HuH-7.5 (cell line): ENCODE measurements around the gene SPRY1.

Experiments
- DNase-seq: peaks from one replicate; pipeline ENCODE4 v3.0.0; 2011; ENCODE audit warnings: low spot score

Gene SPRY1

GRCh38 chr4:123443401-123444289, 47.0 kb downstream of the SPRY1 start:
- no peak for DNase-seq

GRCh38 chr4:123444290-123444731, 47.7 kb downstream of the SPRY1 start:
- DNase-seq: peak; percentile 23

- DNase-seq: no peak
Measured at GRCh38 chr4:123446865-123447474, 50.4 kb downstream of the SPRY1 start.

GRCh38 chr4:123449362-123449761, 52.8 kb downstream of the SPRY1 start:
- no peak for DNase-seq

- DNase-seq: no peak
Measured at GRCh38 chr4:123449780-123450179, 53.2 kb downstream of the SPRY1 start.

GRCh38 chr4:123450393-123450792, 53.8 kb downstream of the SPRY1 start:
- no peak for DNase-seq

GRCh38 chr4:123452616-123453015, 56.0 kb downstream of the SPRY1 start:
- DNase-seq: no peak

- no peak for DNase-seq
Measured at GRCh38 chr4:123453061-123453680, 56.6 kb downstream of the SPRY1 start.
